GM10248 (cell line): ENCODE measurements around the gene FBXW8.
A peak's percentile ranks its signal among the peaks of the same experiment; 100 is the strongest.

Experiments
- CTCF ChIA-PET: fragments of 300-600 bp; sonication (Branson Sonifier 250); formaldehyde crosslinking; extraction: SDS; loops from one replicate; lab custom pipeline; 2021; ENCODE audit warnings: antibody characterized with exemption; lab: Yijun Ruan, JAX
- POLR2A ChIA-PET: fragments of 350-650 bp; sonication (Branson Sonifier 250); formaldehyde crosslinking; extraction: SDS; loops from one replicate; lab custom pipeline; 2020; ENCODE audit warnings: antibody characterized with exemption; lab: Yijun Ruan, JAX
- DNase-seq: peaks from one replicate; pipeline ENCODE4 v3.0.0; 2012; ENCODE audit errors: extremely low spot score
- TF ChIP-seq, protein P1 (sequence below): IDR thresholded peaks from 2 replicates; pipeline ENCODE4 v1.5.1; 2012; ENCODE audit warnings: mild to moderate bottlenecking, low read depth; ENCODE audit errors: extremely low read depth, missing control alignments, control extremely low read depth

FBXW8 gene

GRCh38 chr12:116977465-116978380 is 67.0 kb downstream of the FBXW8 start:
- TF ChIP-seq, protein P1, sequence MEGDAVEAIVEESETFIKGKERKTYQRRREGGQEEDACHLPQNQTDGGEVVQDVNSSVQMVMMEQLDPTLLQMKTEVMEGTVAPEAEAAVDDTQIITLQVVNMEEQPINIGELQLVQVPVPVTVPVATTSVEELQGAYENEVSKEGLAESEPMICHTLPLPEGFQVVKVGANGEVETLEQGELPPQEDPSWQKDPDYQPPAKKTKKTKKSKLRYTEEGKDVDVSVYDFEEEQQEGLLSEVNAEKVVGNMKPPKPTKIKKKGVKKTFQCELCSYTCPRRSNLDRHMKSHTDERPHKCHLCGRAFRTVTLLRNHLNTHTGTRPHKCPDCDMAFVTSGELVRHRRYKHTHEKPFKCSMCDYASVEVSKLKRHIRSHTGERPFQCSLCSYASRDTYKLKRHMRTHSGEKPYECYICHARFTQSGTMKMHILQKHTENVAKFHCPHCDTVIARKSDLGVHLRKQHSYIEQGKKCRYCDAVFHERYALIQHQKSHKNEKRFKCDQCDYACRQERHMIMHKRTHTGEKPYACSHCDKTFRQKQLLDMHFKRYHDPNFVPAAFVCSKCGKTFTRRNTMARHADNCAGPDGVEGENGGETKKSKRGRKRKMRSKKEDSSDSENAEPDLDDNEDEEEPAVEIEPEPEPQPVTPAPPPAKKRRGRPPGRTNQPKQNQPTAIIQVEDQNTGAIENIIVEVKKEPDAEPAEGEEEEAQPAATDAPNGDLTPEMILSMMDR, result no peak
- POLR2A ChIA-PET, result no interaction called here
- CTCF ChIA-PET, result interaction anchor here (0.7 to 1.4 kb wide), 3 partner anchors 9 to 141 kb away, joined by 3 to 4 read pairs (median 4); no protein-coding TSS in a partner anchor
- peak; percentile 28 for DNase-seq

DNA sequence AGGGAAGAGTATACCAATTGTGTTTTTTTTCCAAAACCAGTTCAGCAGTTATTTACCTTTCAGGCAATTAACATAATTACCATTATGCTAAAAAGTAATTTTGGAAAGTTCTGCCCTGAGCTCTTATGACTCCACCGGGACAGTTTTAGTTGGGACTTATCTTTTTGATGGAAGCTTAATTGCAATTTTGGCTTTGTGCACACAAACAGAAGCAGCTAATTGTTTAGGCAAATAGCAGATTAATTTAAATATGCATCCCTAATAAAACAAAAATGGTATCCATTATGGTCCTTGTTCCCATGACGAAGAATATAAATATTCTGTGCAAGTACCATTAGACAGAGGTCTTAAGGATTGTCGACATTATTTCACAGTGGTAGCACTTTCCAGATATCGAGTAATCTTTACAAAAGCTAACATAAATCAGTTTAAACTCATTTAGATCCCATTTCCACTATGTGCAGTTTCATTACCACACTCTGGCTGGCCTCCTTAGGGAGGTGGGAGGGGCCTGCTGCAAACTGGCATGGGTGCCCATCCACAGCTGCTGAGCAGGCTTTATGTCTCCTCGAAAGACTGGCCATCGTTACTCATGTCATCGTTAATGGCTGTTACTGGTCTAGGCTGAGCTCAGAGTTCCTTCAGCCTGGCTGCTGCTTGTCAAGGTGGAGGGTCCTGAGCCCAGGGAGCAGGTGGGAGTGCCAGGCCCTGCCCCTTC is 68.2 kb downstream of the FBXW8 start:
- ChIA-PET POLR2A (no interaction called here), CTCF (interaction anchor here (1.0 to 1.4 kb wide), 3 partner anchors 12 to 140 kb away, joined by 3 to 4 read pairs (median 3); no protein-coding TSS in a partner anchor)
- TF ChIP-seq, protein P1, result no peak
- no peak for DNase-seq

DNA sequence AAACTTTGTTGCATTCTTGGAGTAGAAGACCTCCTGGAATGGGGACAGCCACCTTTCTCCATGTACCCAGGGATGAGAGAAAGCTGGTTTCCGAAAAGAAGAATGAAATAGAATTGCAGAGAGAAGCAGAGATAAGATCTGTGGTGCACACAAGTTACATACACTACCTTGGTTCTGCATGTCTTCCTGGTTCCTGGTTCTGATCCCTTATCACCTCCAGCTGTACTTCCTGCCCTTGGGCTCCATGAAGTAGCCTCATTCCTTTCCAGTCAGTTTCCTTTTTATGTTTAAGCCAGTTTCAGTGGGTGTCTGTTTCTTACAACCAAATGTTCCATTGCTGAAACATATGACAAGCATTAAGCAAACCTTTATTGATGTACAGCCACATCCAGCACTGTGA is 69.3 kb downstream of the FBXW8 start:
- ChIA-PET POLR2A (no interaction called here), CTCF (interaction anchor here (1.0 kb wide), 1 partner anchor 11 kb away, joined by 3 read pairs; no protein-coding TSS in a partner anchor)
- DNase-seq, result no peak

GRCh38 chr12:116982791-116983411 is 72.2 kb downstream of the FBXW8 start:
- DNase-seq, result no peak
- TF ChIP-seq, protein P1, result no peak
- CTCF ChIA-PET, result interaction anchor here (1.2 to 2.3 kb wide), 3 partner anchors 8 to 22 kb away, joined by 3 to 6 read pairs (median 5); no protein-coding TSS in a partner anchor
- POLR2A ChIA-PET, result no interaction called here

More for the DNA sequence above, 69.3 kb downstream of the FBXW8 start:
- TF ChIP-seq, protein P1, result no peak

DNA sequence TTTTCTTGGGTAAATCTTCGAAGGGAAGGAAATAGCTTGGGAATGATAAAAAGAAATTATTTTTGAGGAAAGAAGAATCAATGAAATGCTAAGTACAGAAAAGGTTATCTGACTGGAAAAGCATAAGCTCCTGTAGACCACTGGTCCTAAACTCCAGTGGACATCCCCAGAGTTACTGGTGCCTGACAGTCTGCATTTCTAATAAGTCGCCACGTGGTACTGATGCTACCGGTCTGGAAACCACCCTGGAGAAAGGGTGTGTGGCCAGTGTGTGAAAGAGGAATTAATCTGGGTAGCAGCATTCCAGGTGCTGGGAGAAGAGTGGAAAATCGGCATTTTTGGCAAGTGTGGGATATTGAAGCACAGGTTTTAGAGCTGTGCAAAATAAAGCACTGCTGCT is 73.3 kb downstream of the FBXW8 start:
- ChIA-PET CTCF (interaction anchor here (0.9 to 2.3 kb wide), 4 partner anchors 10 to 21 kb away, joined by 3 to 6 read pairs (median 4); no protein-coding TSS in a partner anchor), POLR2A (no interaction called here)
- no peak for DNase-seq
- TF ChIP-seq, protein P1, result no peak

DNA sequence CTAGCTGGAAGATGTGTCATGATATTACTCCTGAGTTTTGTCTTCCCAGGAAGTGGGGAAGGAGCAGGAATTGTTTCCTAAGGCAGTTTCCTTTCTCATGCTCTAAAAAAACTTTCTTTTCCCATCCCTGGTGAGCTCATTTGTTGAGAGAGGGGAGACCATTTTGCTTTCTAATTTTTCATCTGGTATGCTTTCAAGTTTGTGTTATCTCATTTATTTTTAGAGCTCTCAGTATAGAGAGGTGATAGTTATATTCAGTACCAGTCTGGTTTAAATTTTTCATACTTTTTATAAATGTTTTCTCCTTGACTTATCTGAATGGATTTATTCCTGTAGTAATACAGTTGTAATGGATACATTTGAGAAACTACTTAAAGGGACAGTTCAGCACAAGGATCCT is 79.6 kb downstream of the FBXW8 start:
- TF ChIP-seq, protein P1, result no peak
- DNase-seq, result no peak
- ChIA-PET CTCF (interaction anchor here (0.8 to 1.7 kb wide), 3 partner anchors 9 to 21 kb away, joined by 3 to 5 read pairs (median 3); no protein-coding TSS in a partner anchor), POLR2A (no interaction called here)
